ENCODE results near the gene FOXD4L1.
"Not testable (repeated sequence)": the region's sequence is repeated elsewhere in the genome, so short reads cannot be mapped to it uniquely, and the experiment has no call there.

FOXD4L1 gene

DNA sequence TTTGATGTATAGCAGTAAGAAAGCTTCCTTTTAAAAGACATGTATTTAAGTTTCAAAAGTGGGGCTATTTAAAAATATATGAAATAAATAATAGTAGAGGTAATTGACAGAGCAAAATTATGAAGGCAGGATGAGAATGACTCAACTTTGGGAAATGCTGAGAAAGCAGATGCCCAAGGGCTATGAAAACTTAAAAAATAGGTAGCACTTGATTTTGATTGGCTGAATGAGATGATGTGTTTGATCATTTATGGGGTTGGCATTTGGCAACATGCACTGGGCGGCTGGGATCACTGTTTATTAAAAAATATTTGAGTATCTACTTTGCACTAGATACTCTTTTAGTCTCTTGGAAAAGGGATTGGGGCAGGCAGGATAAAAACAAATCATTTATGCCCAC lies 26.5 kb downstream of the FOXD4L1 start:
- DNase-seq (ENCODE audit: low read depth) = not testable (repeated sequence)

DNA sequence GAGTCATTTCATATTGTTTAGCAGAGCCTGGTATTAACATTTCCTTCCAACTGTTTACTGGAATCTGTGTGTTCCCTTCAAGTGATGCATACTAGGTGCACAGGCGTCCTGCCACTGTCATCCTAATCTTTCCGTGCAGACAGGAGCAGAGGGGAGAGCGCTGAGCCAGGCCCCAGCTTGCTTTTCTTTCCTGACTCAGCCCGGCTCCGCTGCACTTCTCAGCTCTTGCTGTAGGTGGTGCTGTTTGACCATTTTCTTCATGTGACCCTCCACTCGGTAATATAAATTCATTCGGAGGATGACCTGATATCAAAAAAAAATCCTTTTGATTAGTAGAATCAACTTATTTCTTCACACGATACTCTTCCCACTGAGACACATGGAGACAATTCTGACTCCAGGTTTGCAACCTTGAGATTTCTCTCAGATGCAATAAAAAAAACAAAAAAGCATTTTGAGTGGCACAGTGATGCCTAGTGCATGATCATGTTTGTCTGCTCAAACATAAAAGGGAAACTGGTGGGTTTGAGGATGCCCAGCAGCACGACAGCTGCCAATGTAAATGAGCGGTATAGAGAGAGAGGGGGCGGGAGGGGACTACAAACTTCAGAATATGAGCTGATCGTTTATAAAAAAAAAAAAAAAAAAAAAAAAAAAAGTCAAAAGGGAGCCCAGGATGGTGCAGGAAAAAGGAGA lies 29.0 kb downstream of the FOXD4L1 start:
- not testable (repeated sequence) for DNase-seq (ENCODE audit: low read depth)

DNA sequence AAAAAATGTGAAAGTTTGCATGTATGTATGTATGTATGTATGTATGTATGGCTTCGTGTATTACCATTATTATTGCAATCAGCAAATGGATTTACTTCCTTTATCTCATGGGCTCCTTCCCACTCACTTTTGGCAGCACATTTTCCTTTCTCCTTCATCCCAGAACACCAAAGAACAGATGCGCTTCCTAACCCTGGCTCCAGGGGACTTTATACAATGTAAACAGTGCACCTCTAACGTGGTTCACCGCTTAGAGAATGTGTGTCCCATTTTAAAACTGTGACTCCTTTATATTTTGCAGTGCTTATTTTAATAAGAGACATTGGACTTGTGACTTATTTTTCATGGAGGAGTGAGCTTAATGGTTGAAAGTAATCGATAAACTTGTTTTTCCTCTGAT lies 29.7 kb downstream of the FOXD4L1 start:
- DNase-seq (ENCODE audit: low read depth) = not testable (repeated sequence)

DNA sequence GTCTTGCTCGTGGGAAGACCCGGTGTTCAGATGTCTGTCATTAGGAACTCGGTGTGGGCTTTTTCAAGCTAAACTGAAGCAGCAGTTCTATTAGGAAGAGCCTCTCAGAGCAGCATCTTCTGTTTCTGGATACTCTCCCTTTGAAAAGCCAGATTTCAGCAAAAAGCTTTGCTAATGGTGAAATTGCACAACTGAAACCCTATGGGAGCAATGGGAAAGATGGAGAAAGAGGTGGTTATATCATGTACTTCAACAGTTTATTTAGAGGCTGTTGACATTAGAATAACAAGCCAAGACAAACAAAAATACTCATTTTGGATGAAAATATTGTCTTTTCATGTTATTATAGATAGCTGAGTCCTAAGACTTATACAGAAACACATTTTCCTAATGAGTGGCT lies 30.4 kb downstream of the FOXD4L1 start:
- not testable (repeated sequence) for DNase-seq (ENCODE audit: low read depth)

DNA sequence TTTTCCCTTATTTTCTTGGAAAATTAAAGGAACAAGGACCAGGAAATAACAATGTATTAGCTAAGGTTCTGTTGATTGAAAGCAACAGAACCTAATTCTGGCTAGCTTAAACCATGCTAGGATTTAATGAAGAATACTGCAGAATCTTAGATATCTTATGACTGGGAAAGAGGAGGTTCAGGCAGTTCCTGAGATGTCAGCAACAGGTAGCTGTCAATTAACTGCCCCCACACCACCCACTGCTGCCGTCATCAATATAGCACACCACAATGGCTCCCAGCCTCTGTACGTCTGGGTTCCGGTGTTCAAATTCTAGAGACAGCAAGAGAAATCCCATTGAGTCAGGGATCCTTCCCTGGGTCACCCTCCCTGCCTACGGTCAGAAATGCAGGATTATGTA lies 34.5 kb downstream of the FOXD4L1 start:
- not testable (repeated sequence) for DNase-seq (ENCODE audit: low read depth)

DNA sequence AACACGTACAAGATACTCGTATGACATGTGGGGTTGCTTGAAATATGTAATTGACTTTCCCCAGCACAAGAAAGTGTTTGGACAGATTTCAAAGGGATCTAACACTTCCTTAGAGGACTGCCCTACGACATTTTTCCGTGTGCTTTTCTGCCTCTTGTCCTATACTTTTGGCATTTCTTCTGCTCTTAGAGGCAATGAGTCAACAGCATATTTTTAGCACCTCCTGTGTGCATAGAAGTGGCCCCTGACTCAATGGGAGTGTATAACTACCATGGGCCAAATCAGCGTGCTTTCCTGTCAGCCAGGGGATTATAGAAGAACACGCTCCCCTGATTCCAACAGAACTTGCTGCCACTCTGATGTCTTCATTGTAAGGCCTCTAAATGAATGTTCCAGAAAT lies 38.1 kb downstream of the FOXD4L1 start:
- DNase-seq (ENCODE audit: low read depth) = not testable (repeated sequence)

DNA sequence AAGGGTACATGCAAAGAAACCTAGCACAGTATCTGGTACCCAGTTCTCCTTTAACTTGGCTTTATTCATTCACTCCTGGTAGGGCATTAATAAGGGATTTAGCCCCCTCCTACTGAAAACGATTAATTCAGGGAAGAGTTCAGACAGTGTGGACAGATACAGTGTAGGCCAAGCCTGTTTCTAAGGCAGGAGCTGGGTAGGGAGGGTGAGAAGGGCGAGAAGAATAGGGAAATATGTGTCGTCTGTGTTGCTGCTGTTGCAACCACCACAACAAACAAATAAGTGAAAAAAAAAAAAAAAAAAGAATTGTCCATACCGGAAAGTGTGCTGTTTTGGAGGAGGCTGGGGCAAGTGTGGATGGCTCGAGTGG lies 42.4 kb downstream of the FOXD4L1 start:
- DNase-seq (ENCODE audit: low read depth) = not testable (repeated sequence)

DNA sequence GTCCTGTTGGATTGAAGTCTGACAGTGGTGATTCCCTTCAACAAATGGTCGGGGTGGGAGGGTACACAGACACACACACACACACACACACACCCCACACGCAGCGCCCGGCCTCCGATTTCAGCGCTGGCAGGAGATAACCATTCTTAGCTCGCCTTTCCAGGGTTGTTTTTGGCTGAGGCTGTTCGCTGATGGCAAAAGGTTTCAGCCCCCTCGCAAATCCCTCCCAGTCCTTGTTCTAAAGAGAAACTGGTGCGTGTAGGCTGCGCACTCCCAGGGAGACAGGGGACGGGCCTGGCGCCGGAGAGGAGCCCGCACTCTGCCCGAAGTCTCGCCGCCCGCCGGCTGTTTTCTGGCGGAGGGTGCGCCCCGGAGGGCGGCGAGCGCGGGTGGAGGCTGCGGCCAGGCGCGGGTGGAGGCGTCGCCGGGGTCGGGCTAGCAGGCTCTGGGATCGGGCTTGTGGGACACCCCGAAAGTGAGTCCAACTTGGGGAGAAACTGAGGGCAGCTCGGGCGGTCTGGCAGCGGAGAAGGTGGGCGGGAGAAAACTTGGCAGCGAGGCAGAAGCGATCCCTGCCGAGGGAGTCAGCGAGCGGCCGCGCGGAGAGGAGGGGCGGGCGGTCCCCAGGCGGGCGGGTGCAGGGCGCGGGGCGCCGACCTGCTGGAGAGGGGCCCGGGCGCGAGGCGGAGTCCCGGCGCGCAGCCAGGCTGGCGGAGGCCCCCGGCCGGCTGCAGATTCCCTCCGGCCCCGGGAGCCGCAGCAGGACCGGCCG lies 42.9 kb downstream of the FOXD4L1 start:
- DNase-seq (ENCODE audit: low read depth) = not testable (repeated sequence)

DNA sequence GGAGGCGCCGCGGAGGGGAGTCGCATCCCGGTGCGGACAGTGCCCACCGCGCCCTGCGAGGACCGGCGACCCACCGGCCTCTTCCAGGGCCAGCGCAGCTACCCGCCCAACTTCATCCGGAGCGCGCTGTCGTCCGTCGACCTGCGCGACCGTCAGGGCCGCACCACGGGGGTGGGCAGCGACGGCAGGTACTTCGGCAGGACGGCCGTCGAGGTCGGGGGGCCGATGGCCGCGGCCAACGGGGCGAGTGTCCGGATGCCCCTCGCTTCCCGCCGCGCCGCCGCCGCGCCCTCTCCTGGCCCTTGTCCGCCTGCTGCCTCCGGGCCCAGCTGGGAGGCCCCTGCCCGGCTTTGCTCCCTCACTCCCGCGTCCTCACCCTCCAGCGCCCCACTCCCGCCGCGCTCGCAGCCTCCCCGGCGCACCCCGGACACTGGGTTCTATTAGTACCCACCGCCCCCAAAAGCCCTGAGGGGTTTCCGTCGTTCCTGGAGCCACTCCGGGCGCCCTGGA lies 43.6 kb downstream of the FOXD4L1 start:
- not testable (repeated sequence) for DNase-seq (ENCODE audit: low read depth)

DNA sequence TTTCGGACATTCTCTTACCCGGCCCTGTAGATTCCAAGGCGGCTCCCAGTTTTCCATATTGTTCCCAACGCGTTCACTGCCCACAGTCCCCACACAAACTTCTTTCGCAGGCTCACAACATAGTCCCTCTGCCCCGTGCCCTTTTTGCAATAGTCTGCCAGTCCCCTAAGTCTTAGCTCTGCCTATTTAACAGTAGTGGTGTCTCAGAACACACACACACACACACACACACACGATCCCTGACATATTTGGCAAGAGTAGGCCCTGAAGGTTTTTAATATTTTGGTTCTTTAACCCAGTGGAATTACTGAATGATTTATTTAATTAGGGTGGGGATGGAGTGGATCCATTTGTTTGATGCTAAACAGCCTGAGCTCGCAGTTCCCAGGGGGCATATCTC lies 44.1 kb downstream of the FOXD4L1 start:
- DNase-seq (ENCODE audit: low read depth) = not testable (repeated sequence)
